Measurements from ENCODE around the gene GMPS. TPM values are rescaled to one million over a fixed set of nuclear protein-coding genes. Genes with fewer than 3 reads are reported as not detected.

Gene GMPS
- total and polyA plus RNA-seq, 9 of the 15 experiments (the other 6 are each of a cell fraction or from before 2014, with no cell fraction given), result 73.7 to 282 (median 156) TPM

- TF ChIP-seq TSHZ1 (CRISPR knock-in tag; IDR thresholded peaks at IDR 0.05) (no peak), RFX7 (CRISPR knock-in tag; IDR thresholded peaks at IDR 0.05) (no peak), KLF10 (CRISPR knock-in tag; IDR thresholded peaks at IDR 0.05) (no peak), RBBP5 (IDR thresholded peaks at IDR 0.05; ENCODE audit: borderline replicate concordance, insufficient read depth, low read length, poor library complexity, severe bottlenecking) (peak; percentile 64), POLR2G (IDR thresholded peaks at IDR 0.05; ENCODE audit: low read depth, low read length) (peak; percentile 93), SMAD2 (IDR thresholded peaks at IDR 0.05; ENCODE audit: low read depth, low read length) (no peak), GTF2F1 (IDR thresholded peaks at IDR 0.05; ENCODE audit: low read depth, low read length) (no peak), SRSF1 (IDR thresholded peaks at IDR 0.05; ENCODE audit: low read depth, low read length) (no peak), HNRNPH1 (optimal IDR thresholded peaks at IDR 0.05; ENCODE audit: low read depth, low read length) (no peak), TFAM (CRISPR knock-in tag; conservative IDR thresholded peaks at IDR 0.05) (no peak), ZNF280A (IDR thresholded peaks at IDR 0.05; ENCODE audit: low read depth, partially characterized antibody) (no peak), SIX5 (IDR thresholded peaks at IDR 0.05; ENCODE audit: borderline replicate concordance in 1 of 2, insufficient read depth in 1 of 2, low read depth in 1 of 2, low read length in 2 of 2) (no peak), ELF1 (tag; IDR thresholded peaks at IDR 0.05) (no peak), ZNF436 (CRISPR knock-in tag; IDR thresholded peaks at IDR 0.05) (no peak), RBM39 (optimal IDR thresholded peaks at IDR 0.05; ENCODE audit: low read depth, low read length) (no peak)
- TF ChIP-seq, protein P1, sequence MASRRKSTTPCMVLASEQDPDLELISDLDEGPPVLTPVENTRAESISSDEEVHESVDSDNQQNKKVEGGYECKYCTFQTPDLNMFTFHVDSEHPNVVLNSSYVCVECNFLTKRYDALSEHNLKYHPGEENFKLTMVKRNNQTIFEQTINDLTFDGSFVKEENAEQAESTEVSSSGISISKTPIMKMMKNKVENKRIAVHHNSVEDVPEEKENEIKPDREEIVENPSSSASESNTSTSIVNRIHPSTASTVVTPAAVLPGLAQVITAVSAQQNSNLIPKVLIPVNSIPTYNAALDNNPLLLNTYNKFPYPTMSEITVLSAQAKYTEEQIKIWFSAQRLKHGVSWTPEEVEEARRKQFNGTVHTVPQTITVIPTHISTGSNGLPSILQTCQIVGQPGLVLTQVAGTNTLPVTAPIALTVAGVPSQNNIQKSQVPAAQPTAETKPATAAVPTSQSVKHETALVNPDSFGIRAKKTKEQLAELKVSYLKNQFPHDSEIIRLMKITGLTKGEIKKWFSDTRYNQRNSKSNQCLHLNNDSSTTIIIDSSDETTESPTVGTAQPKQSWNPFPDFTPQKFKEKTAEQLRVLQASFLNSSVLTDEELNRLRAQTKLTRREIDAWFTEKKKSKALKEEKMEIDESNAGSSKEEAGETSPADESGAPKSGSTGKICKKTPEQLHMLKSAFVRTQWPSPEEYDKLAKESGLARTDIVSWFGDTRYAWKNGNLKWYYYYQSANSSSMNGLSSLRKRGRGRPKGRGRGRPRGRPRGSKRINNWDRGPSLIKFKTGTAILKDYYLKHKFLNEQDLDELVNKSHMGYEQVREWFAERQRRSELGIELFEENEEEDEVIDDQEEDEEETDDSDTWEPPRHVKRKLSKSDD (conservative IDR thresholded peaks at IDR 0.05; ENCODE audit: low read length), result no peak
- TF ChIP-seq, protein P2, sequence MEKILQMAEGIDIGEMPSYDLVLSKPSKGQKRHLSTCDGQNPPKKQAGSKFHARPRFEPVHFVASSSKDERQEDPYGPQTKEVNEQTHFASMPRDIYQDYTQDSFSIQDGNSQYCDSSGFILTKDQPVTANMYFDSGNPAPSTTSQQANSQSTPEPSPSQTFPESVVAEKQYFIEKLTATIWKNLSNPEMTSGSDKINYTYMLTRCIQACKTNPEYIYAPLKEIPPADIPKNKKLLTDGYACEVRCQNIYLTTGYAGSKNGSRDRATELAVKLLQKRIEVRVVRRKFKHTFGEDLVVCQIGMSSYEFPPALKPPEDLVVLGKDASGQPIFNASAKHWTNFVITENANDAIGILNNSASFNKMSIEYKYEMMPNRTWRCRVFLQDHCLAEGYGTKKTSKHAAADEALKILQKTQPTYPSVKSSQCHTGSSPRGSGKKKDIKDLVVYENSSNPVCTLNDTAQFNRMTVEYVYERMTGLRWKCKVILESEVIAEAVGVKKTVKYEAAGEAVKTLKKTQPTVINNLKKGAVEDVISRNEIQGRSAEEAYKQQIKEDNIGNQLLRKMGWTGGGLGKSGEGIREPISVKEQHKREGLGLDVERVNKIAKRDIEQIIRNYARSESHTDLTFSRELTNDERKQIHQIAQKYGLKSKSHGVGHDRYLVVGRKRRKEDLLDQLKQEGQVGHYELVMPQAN (IDR thresholded peaks at IDR 0.05; ENCODE audit: borderline replicate concordance), result peak; percentile 41; the same call in 1 of the 2 replicates
Observed at GRCh38 chr3:155870133-155870944, at the start of gene GMPS (continued).

Data from K562 (cell line).